GM18511 (cell line): ENCODE measurements around the gene KDM4D.
"Not testable (repeated sequence)": the region's sequence is repeated elsewhere in the genome, so short reads cannot be mapped to it uniquely, and the experiment has no call there.

Experiments used
- ATAC-seq: cut with Tn5 transposase; IDR thresholded peaks from one replicate; pipeline ENCODE4 v1.9.1; 2021; ENCODE audit warnings: mild to moderate bottlenecking, moderate library complexity; ENCODE audit not compliant: unreplicated experiment

The KDM4D gene

DNA sequence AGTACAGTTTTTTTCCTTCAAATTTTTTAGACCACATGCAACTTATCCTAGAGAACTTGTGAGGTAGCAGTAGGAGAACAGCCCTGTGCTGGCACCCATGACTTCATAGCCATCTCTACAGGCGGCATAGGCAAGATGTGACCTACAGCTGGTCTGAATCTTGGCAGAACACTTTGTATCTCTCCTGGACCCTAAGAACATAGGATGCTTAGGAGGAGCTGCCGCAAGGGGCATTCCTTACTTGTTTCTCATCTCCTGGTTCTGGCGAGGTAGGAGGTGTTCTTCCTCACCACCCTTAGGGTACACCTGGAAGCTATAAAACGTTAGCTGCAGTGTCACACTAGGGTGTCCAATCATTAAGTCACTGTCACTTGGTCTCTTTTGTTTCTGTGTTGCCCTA is 16.5 kb upstream of the KDM4D start:
- ATAC-seq = no peak

DNA sequence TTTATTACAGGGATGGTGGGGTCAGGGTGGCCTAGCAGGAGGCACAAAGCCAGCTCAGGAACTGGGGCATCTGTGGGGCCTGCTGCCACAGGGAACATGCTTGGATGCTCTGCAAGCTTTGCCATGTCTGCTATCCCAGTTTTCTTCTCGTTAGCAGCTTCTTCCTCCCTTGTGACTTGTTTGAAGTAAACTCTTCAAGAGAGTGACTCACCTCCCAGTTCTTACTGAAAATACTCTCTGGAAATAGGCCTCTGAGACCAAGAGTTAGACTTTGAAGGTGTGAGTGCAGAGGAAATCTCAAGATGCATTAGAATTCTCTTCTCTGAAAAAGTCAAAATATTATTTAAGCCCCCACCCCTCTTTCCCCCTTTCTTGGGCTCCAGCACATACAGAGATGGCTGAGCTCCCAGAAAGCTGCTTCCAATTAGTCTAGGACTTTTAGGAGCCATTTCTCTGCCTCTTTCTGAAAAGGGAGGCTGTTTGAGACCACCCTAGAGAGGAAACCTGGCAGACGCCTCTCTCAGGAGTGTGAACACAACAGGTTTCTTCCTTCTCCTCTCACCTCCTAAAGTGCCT is 15.3 kb upstream of the KDM4D start:
- ATAC-seq = no peak

DNA sequence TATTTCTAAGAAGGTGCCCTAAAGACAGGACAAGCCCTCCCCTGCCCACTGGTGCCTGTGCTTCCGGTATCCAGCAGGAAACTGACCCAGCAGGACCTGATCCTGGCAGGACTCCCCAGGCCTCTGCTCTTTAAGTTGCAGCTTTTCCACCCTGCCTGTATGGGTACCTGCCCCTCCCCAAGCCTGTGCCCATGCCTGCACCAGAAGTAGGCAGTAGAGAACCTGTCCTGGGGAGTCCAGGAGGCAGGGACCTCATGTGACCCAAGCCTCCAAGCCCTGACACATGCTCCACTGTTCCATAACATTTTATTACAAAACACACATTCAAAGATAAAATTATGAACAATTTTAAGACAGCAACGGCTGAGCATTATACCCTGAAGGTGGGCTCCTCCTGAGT is 14.3 kb upstream of the KDM4D start:
- no peak for ATAC-seq

- no peak for ATAC-seq
Measured at GRCh38 chr11:94960488-94960887, 13.0 kb upstream of the KDM4D start.

DNA sequence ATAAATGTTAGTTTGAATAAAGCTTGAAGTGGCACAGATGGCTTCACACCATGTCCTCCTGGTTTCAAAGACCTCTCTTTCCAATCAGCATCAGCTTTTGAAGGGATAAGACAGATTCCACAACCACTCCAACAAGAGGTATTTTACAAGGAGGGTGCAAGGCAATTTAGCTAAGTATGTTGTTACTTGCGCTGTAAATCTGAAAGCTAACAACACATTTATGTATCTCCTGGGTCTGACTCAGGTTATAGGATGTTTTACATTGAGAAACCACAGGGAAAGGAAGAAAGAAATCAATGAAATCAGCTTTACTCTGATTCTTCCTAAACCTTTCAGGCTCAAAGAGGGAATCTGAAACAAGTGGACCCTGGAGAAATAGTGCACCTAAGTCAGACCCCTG is 12.3 kb upstream of the KDM4D start:
- ATAC-seq = no peak

DNA sequence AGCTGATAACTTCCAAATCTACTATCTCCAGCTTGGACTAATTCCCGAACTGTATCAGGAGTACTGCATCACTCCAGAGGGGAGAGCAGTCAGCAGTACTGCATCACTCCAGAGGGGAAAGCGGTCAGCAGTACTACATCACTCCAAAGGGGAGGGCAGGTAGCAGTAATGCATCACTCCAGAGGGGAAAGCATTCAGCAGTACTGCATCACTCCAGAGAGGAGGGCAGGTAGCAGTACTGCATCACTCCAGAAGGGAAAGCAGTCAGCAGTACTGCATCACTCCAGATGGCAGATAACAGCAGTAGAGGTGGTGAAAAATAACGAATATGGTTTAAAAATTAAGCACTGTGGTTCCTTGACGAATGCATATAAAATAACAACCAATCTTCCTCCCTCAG is 8.6 kb upstream of the KDM4D start:
- no peak for ATAC-seq

DNA sequence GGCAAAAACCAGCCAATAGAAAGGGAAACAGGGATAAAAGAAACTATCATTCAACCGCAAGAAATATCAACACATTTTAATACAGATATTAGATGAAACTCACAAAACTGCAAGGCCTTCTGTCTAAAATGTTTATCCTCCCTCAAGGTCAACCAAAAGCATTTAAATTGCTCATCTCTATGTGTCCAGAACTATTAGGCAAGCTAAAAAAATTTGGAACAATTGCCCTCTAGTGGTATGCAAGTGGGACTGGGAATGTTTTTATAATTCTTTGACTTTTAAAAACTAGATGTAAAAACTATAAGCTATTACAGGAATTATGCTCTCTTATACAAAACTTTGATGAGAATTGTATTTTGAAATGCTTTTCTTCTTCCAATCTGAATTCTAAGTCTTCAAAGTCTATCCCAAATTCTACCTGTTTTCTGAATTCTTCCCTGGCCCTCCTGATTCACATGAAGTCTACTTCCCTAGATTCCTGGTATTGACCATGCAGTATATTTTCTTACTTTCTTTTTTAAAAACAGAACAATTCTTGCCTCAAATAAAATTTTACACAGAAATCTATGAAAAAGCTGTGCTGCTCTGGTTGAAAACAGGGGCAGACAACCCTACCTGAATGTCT is 5.1 kb upstream of the KDM4D start:
- no peak for ATAC-seq

DNA sequence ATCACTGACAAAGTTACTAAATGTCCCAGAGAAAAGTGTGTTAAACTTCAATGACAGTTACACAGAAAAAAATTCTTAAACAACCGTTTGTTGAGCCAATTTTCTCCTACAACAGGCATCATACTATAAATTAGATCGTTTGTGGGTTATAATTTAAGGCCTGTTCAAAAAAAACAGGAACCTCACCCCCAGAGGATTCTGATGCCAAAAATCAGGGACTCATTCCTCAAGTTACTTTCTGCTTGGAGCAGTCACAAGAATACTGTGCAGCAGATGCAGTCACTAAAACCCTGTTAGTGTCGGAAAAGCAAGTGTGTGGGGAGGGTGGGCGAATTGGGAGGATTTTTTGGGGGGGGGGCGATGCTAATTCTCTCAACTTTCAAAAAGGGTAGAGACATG is 810 bp upstream of the KDM4D start:
- no peak for ATAC-seq

DNA sequence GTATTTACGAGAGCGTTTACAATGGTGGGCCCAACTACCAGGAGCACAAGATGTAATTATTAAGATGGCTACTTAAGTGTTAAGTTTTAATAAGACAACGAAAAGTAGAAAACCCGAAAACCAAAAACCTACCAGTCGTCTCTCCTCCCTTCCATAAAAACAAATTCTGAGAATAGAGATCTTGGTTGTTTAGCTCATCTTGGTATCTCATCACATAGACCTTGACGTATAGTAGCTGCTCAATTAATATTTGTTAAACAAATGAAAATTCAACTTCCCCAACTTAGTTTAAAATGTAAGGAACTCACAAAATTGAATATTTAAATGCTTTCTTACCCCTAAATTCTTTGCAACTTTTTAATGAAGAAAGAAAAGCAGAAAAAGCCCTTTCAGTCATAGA is 669 bp downstream of the KDM4D start:
- ATAC-seq = no peak

- ATAC-seq = no peak
Measured at GRCh38 chr11:94975599-94975998, 2.1 kb downstream of the KDM4D start.

DNA sequence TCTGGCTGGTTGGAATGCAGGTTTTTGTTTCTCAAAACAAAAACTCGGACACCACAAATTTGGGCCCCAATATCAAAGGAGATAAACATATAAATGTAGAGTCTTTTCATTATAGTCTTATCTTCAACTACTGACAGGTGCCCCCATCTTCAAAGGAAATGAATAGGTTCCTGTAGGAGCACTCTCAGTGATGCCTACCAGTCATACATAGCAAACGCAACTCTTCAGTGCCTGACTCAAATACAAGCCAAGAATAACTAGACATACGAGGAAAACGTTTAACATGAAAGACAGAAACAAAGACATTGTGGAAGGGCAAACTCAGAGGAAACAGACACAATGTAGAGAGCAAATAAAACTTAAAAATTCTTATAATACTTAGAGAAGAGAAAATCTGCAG is 13.9 kb downstream of the KDM4D start:
- ATAC-seq = no peak

GRCh38 chr11:94988748-94989147 is 15.2 kb downstream of the KDM4D start:
- ATAC-seq = no peak

DNA sequence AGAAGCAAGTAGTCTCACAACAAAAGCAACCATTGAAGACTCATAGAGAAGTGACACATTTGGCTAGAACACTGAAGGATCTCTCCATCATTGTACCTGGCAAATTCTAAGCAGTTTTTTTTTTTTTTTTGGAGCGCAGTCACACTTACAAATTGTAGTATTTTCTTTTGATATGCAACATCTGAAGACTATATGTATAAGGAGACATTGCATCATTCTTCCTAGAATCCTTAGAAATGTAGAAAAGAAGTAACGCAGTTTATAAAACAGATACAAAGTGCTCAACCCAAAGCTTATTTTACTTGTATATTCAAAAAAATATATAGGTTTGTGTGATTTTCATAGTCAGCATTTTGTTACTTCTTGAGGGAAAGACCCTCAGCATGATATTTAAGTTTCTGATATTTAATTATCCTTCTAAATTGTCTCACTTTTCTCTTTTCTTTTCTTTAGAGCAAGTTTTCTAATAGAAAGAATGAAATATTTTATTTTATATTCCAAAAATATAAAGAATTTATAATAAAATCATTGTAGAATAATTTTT is 20.0 kb downstream of the KDM4D start:
- ATAC-seq = no peak

DNA sequence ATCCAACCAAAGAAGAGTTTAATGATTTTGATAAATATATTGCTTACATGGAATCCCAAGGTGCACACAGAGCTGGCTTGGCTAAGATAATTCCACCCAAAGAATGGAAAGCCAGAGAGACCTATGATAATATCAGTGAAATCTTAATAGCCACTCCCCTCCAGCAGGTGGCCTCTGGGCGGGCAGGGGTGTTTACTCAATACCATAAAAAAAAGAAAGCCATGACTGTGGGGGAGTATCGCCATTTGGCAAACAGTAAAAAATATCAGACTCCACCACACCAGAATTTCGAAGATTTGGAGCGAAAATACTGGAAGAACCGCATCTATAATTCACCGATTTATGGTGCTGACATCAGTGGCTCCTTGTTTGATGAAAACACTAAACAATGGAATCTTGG is 23.9 kb downstream of the KDM4D start:
- no peak for ATAC-seq

- ATAC-seq = no peak
Measured at GRCh38 chr11:94998285-94998684, 24.8 kb downstream of the KDM4D start.

DNA sequence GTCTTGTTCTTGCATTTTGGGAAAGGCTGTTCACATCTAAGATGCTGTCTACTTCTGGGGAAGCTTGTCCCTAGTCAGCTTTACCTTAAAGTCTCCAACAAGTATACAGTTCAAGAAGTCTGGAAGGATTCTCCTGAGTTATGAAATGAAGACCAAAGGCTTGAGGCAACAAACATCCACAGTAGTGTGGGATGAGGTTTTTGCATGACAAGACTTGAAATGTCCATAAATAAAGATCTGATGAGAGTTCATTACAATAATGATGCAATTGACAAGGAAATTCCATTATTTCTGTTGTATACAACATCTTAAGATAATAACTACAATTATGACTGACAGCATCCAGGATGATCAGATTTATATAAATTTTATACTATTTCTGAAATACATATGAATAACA is 30.2 kb downstream of the KDM4D start:
- ATAC-seq = no peak

GRCh38 chr11:95005642-95006041 is 32.1 kb downstream of the KDM4D start:
- ATAC-seq = no peak

DNA sequence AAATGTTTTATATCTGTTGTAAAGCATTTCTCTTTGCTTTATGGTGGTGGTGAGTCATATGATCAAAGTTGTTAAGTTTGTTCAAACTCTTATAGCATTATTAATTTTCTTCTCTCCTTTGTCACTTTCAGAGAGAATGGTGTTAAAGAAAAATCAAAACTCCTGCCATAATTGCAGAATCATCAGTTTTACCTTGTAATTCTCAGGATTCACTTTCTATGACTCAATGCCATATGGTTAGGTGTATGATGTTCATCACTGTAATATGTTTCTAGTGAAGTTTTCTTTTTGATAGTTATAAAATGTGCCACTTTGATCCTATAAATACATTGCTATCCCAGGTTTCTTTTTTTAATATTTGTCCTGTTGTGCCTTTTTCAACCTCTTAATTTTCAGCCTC is 37.9 kb downstream of the KDM4D start:
- no peak for ATAC-seq

- ATAC-seq = no peak
Measured at GRCh38 chr11:95014184-95014821, 40.8 kb downstream of the KDM4D start.

DNA sequence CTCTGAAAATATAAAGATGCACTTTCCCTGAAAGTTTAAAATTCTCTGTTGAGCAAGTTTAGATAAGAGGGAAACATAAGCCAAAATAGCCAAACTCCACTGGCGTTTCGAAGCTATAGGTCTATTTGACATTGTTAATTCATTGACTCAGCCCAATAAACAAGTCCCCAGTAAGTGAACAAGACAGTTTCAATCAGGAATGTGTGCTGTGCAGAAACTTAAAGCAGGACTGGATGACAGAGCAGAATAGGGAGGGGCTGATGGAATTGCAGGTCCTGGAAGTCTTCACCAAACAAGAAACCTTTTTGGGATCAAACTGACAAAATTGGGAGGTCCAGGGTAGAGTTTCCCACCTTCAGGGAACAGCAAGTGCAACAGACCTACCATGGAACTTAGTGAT is 42.6 kb downstream of the KDM4D start:
- ATAC-seq = no peak

DNA sequence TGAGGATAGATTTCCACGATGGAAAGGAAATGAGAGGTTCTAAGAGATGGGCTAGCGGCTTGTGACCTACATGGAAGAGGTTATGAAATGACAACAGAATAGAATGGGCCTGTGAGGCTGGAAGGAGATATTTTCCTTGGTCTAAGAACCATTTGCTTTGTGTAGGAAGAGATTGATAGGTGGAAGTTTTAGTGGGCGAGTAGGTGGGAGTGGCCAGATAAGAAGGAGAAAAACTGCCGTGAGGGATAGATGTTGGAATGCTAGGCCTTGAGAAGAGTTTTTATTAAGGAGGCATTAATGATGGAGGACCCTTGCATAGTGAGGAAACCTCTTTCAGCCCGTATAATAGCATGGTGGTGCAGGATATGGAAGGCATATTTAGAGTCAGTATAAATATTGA is 48.0 kb downstream of the KDM4D start:
- not testable (repeated sequence) for ATAC-seq

DNA sequence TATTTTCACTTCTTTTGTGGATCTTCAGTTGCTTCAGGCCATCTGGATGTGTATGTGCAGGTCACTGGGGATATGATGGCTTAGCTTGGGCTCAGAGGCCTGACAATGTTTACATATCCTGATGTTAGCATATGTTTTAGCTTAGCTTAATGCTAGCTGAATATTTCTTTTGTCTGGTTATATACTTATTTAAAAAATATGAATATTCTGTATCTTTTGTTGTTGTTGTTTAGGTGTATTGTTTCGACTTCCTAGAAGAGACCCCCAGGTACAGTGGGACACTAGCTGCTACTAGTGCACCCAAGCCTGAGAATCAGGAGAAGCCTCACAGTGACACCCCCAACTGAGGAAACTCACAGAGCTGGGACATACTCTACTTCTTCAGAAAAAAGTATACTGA is 51.4 kb downstream of the KDM4D start, which contains the start of gene KDM4E:
Gene KDM4E (plus strand): TSS at position 301 of the 400 bp plus-strand sequence. CDS start 300 bp downstream, outside the sequence.
- ATAC-seq = no peak
